IMR-90 (cell line): Measurements from ENCODE around the gene VPS54. TPM values are rescaled to one million over a fixed set of nuclear protein-coding genes. Genes with fewer than 3 reads are reported as not detected.

Experiments used
- ATAC-seq: fragments of 200-7000 bp; cut with Tn5 transposase; 2 replicates; pipeline ENCODE4 v1.9.1; 2020; ENCODE audit warnings: low read depth, mild to moderate bottlenecking, moderate library complexity
- BruUV-seq: library from RNA; stranded (reverse); fragments of 400-500 nt; replicated peaks from 2 replicates; lab custom pipeline; 2021; lab: Mats Ljungman, UMichigan
- CTCF ChIA-PET: fragments of 300-600 bp; formaldehyde crosslinking; extraction: SDS; loops from one replicate; lab custom pipeline; 2021; ENCODE audit warnings: antibody characterized with exemption; lab: Yijun Ruan, JAX
- POLR2A ChIA-PET: fragments of 300-600 bp; sonication (Branson Sonifier 250); formaldehyde crosslinking; loops from one replicate; lab custom pipeline; 2022; ENCODE audit warnings: antibody characterized with exemption; ENCODE audit not compliant: unreplicated experiment; lab: Charles Lee
- DNase-seq: peaks from one replicate; pipeline ENCODE4 v3.0.0; 2013
- H2AFZ ChIP-seq: replicated peaks from 2 replicates; pipeline ENCODE3; 2013; ENCODE audit warnings: low read length, mild to moderate bottlenecking; ENCODE audit not compliant: poor library complexity
- H2AK5ac ChIP-seq: 2 replicates; pipeline ENCODE4 v1.6.1; 2013; ENCODE audit warnings: low read depth, low read length, inconsistent platforms
- H2AK9ac ChIP-seq: replicated peaks from 2 replicates; pipeline ENCODE3; 2013; ENCODE audit warnings: mild to moderate bottlenecking, low read depth, low read length, moderate library complexity; ENCODE audit not compliant: poor library complexity
- H2BK120ac ChIP-seq: 2 replicates; pipeline ENCODE4 v1.6.1; 2013; ENCODE audit warnings: low read depth, low read length, inconsistent platforms
- H2BK15ac ChIP-seq: 3 replicates; pipeline ENCODE4 v1.6.1; 2013; ENCODE audit warnings: low read depth, low read length, inconsistent platforms
- H2BK20ac ChIP-seq: 2 replicates; pipeline ENCODE4 v1.6.1; 2013; ENCODE audit warnings: low read depth, mild to moderate bottlenecking, inconsistent platforms, low read length, moderate library complexity
- H2BK5ac ChIP-seq: 2 replicates; pipeline ENCODE4 v1.6.1; 2013; ENCODE audit warnings: mild to moderate bottlenecking, low read depth, low read length, inconsistent platforms; ENCODE audit not compliant: poor library complexity, severe bottlenecking
- H3K14ac ChIP-seq: replicated peaks from 2 replicates; pipeline ENCODE4 v1.6.1; 2013; ENCODE audit warnings: low read depth, low read length, inconsistent platforms
- H3K18ac ChIP-seq: 2 replicates; pipeline ENCODE4 v1.6.1; 2013; ENCODE audit warnings: low read depth, low read length, control low read depth
- H3K23ac ChIP-seq: 2 replicates; pipeline ENCODE4 v1.6.1; 2013; ENCODE audit warnings: low read depth, low read length, inconsistent platforms
- H3K27ac ChIP-seq: 2 replicates; pipeline ENCODE4 v1.5.1; 2013; ENCODE audit warnings: mild to moderate bottlenecking, control low read depth, low read length; ENCODE audit not compliant: insufficient read depth
- H3K27me3 ChIP-seq: 2 replicates; pipeline ENCODE4 v1.6.1; 2013; ENCODE audit warnings: low read length; ENCODE audit not compliant: control insufficient read depth, insufficient read depth
- H3K36me3 ChIP-seq: 2 replicates; pipeline ENCODE4 v1.6.1; 2013; ENCODE audit warnings: low read length, mixed read lengths; ENCODE audit not compliant: control insufficient read depth, insufficient read depth
- H3K4ac ChIP-seq: 2 replicates; pipeline ENCODE4 v1.6.1; 2013; ENCODE audit warnings: low read depth, low read length, inconsistent platforms
- H3K4me1 ChIP-seq: 2 replicates; pipeline ENCODE4 v1.6.1; 2013; ENCODE audit warnings: low read length, mixed read lengths; ENCODE audit not compliant: control insufficient read depth, insufficient read depth
- H3K4me2 ChIP-seq: 2 replicates; pipeline ENCODE4 v1.6.1; 2013; ENCODE audit warnings: low read depth, mild to moderate bottlenecking, control low read depth, low read length, moderate library complexity
- H3K4me3 ChIP-seq: 2 replicates; pipeline ENCODE4 v1.5.1; 2013; ENCODE audit warnings: low read depth, mild to moderate bottlenecking, control low read depth, low read length, moderate library complexity; ENCODE audit not compliant: insufficient read depth
- H3K56ac ChIP-seq: 2 replicates; pipeline ENCODE4 v1.6.1; 2013; ENCODE audit warnings: low read length, inconsistent platforms; ENCODE audit not compliant: insufficient read depth; ENCODE audit errors: extremely low read depth
- H3K79me1 ChIP-seq, 2 experiments: 2 replicates each; pipeline ENCODE4 v1.6.1; 2013; ENCODE audit warnings: low read length in 2 of 2, inconsistent platforms in 1 of 2, low read depth in 1 of 2
- H3K9ac ChIP-seq: 2 replicates; pipeline ENCODE4 v1.6.1; 2013; ENCODE audit warnings: low read depth, low read length, control low read depth
- H3K9me1 ChIP-seq: 2 replicates; pipeline ENCODE4 v1.6.1; 2013; ENCODE audit warnings: low read length, inconsistent platforms; ENCODE audit not compliant: insufficient read depth
- H3K9me3 ChIP-seq: 2 replicates; pipeline ENCODE4 v1.6.1; 2013; ENCODE audit warnings: low read length; ENCODE audit not compliant: control insufficient read depth, insufficient read depth
- H4K20me1 ChIP-seq: 2 replicates; pipeline ENCODE4 v1.6.1; 2013; ENCODE audit warnings: low read length, inconsistent platforms; ENCODE audit not compliant: insufficient read depth
- H4K5ac ChIP-seq: 2 replicates; pipeline ENCODE4 v1.6.1; 2013; ENCODE audit warnings: mild to moderate bottlenecking, low read depth, low read length, control low read depth
- H4K8ac ChIP-seq, 2 experiments: 2 replicates each; pipeline ENCODE4 v1.6.1; 2013; ENCODE audit warnings: low read depth in 2 of 2, low read length in 2 of 2, control low read depth in 1 of 2, inconsistent platforms in 1 of 2
- H4K91ac ChIP-seq: 2 replicates; pipeline ENCODE4 v1.6.1; 2013; ENCODE audit warnings: low read depth, low read length, inconsistent platforms; ENCODE audit not compliant: insufficient read depth
- BHLHE40 ChIP-seq: fragments of 150-350 bp; IDR thresholded peaks from 2 replicates; pipeline ENCODE4 v1.6.1; 2016; ENCODE audit warnings: mild to moderate bottlenecking, low read depth, low read length
- CEBPB ChIP-seq: IDR thresholded peaks from 2 replicates; pipeline ENCODE4 v1.6.1; 2012; ENCODE audit warnings: low read depth, low read length, improper control_type of control experiment
- CHD1 ChIP-seq: IDR thresholded peaks from 2 replicates; pipeline ENCODE4 v1.6.1; 2012; ENCODE audit warnings: low read depth, low read length, improper control_type of control experiment
- FOS ChIP-seq: fragments of 150-350 bp; IDR thresholded peaks from 2 replicates; pipeline ENCODE4 v1.6.1; 2016; ENCODE audit warnings: low read depth, low read length
- MAFK ChIP-seq: IDR thresholded peaks from 2 replicates; pipeline ENCODE4 v1.6.1; 2012; ENCODE audit warnings: low read depth, low read length, improper control_type of control experiment
- MAZ ChIP-seq: IDR thresholded peaks from 2 replicates; pipeline ENCODE4 v1.6.1; 2012; ENCODE audit warnings: low read depth, mild to moderate bottlenecking, low read length, improper control_type of control experiment, moderate library complexity, borderline replicate concordance
- MXI1 ChIP-seq: IDR thresholded peaks from 2 replicates; pipeline ENCODE4 v1.6.1; 2012; ENCODE audit warnings: low read depth, mild to moderate bottlenecking, low read length, moderate library complexity, borderline replicate concordance
- POLR2A ChIP-seq: IDR thresholded peaks from 2 replicates; pipeline ENCODE4 v1.6.1; 2012; ENCODE audit warnings: mild to moderate bottlenecking, low read depth, low read length
- RAD21 ChIP-seq: IDR thresholded peaks from 2 replicates; pipeline ENCODE4 v1.6.1; 2012; ENCODE audit warnings: low read length, improper control_type of control experiment
- RCOR1 ChIP-seq: IDR thresholded peaks from 2 replicates; pipeline ENCODE4 v1.6.1; 2012; ENCODE audit warnings: mild to moderate bottlenecking, low read length, improper control_type of control experiment; ENCODE audit not compliant: insufficient replicate concordance
- RFX5 ChIP-seq: IDR thresholded peaks from 2 replicates; pipeline ENCODE4 v1.8.0; 2012; ENCODE audit warnings: low read depth, mild to moderate bottlenecking, low read length, moderate library complexity
- WGBS, 2 experiments: methylation state at CpG; one replicate each; pipeline versions ENCODE4 v1.1.5 to v1.1.7; 2013; ENCODE audit warnings: missing lambda C conversion rate in 2 of 2; ENCODE audit not compliant: insufficient read length in 1 of 2; ENCODE audit errors: extremely low coverage in 2 of 2; 5-methylcytosine and 5-hydroxymethylcytosine counted together
- dilution Hi-C: fragments of 300-500 bp; cut with HindIII; formaldehyde crosslinking; loops from one replicate; pipeline ENCODE4 v1.14.3; 2018; ENCODE audit warnings: low sequenced_read_pairs; ENCODE audit not compliant: unreplicated experiment
- in situ Hi-C: fragments of 300-500 bp; cut with MboI; formaldehyde crosslinking; loops from 3 replicates; pipeline ENCODE4 v1.14.3; 2019; ENCODE audit warnings: low sequenced_read_pairs, inconsistent platforms, mixed read lengths
- intact Hi-C: fragments of 100-400 bp; cut with micrococcal nuclease; formaldehyde crosslinking; loops from 2 replicates; pipeline ENCODE4 v1.10.0; 2022
- polyA plus RNA-seq, 3 experiments: library from polyadenylated mRNA; depleted of rRNA; stranded (reverse); fragments of >200 nt; gene quantifications; 2 replicates each; pipeline ENCODE4 v1.2.3, GENCODE V29; 2012; ENCODE audit warnings: low replicate concordance in 1 of 3
- total RNA-seq: library from RNA; depleted of rRNA; stranded (reverse); fragments of >200 nt; gene quantifications from 2 replicates; pipeline ENCODE4 v1.2.3, GENCODE V29; 2012
- TF ChIP-seq, protein P1 (sequence below): conservative IDR thresholded peaks from 2 replicates; pipeline ENCODE4 v1.5.1; 2012; ENCODE audit warnings: mild to moderate bottlenecking, low read depth, low read length, improper control_type of control experiment
- TF ChIP-seq, protein P2 (sequence below): fragments of 150-350 bp; IDR thresholded peaks from 2 replicates; pipeline ENCODE4 v1.6.1; 2017; ENCODE audit warnings: mild to moderate bottlenecking, antibody characterized with exemption, low read length, low read depth
- TF ChIP-seq, protein P3 (sequence below): fragments of 150-350 bp; IDR thresholded peaks from 2 replicates; pipeline ENCODE4 v1.6.1; 2016; ENCODE audit warnings: low read depth, mild to moderate bottlenecking, low read length, moderate library complexity, borderline replicate concordance

Gene VPS54
- total and polyA plus RNA-seq, 2 of the 4 experiments (the other 2 are of a cell fraction), result 7.1 to 18.1 TPM

DNA sequence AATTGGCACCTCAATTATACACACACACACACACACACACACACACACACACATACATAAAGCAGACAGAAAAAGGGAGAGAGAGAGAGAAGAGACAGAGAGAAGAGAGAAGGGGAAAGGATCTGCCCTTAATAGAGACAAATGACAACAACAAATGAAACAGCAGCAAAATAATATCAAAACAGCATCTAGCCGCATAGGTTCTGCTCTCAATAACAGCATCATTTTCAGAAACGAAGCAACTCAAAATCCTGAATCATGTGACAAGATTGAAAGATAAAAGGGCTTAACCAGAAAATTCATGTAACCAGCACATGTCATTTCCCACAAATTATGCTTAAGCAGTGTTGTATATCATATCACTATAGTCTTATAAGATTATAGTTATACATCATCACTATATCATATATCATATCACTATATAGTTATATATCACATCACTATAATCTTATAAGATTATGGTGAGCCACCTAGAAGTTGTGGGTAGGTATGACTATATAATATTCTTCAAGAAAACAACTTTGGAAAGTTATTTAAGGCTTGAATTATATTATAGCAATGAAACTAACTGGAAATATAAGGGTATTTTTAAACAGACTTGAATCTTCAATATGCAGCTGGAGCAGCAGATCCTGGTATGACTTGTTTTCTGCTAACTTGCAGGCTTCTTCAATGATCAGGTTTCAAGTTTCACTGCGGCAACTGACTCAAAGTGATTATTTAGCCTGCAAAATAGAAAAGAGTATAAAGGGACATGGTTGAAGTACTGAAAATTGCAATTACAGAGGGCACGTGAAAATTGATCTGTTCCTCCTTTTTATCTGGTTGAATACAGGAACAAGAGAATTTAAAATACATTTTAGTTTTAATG is 16.1 kb upstream of the VPS54 start:
- Histone ChIP-seq H3K4ac (no peak overlapping the region), H4K91ac (no peak overlapping the region), H2AFZ (no peak overlapping the region), H3K9me3 (no peaks in the 10 kb centered on the region), H2BK15ac (no peak overlapping the region), H3K18ac (no peak overlapping the region), H2AK9ac (no peak overlapping the region), H3K9ac (no peak overlapping the region), H2AK5ac (no peak overlapping the region), H3K14ac (no peak overlapping the region), H2BK20ac (no peak overlapping the region), H3K4me1 (no peaks in the 10 kb centered on the region; the same call in 1 of the 2 replicates), H3K56ac (no peak overlapping the region), H2BK120ac (no peak overlapping the region), H3K79me1 (no peaks in the 10 kb centered on the region), H4K5ac (no peak overlapping the region), H4K20me1 (no peaks in the 10 kb centered on the region), H3K23ac (no peak overlapping the region), H2BK5ac (no peak overlapping the region), H3K36me3 (no peaks in the 10 kb centered on the region), H3K9me1 (no peaks in the 10 kb centered on the region; the same call in 1 of the 2 replicates), H3K27ac (no peak overlapping the region), H3K4me2 (peak overlapping the region; percentile 59; the same call in 1 of the 2 replicates), H3K27me3 (peaks cover 2% of the 10 kb centered on the region; the same call in 1 of the 2 replicates), H3K4me3 (no peak overlapping the region), H4K8ac (no peak overlapping the region)
- WGBS, 2 experiments, result no CpG with 5 or more reads among the region's 4 CpGs
- ChIA-PET CTCF (interaction anchor here (1.4 kb wide), 1 partner anchor 14 kb away, joined by 3 read pairs; no protein-coding TSS in a partner anchor), POLR2A (no interaction called here)
- dilution Hi-C loops (no loop called here), intact Hi-C loops (no loop called here), in situ Hi-C loops (loop anchor here (25.0 kb wide), 1 partner anchor 852 kb away; no protein-coding TSS in a partner anchor)
- no TSS peak for BruUV-seq
- DNase-seq (peak; percentile 72), ATAC-seq (peak; percentile 51; the same call in 1 of the 2 replicates)
- TF ChIP-seq RCOR1, result no peak
- no peak for TF ChIP-seq MAFK
- TF ChIP-seq, protein P1, sequence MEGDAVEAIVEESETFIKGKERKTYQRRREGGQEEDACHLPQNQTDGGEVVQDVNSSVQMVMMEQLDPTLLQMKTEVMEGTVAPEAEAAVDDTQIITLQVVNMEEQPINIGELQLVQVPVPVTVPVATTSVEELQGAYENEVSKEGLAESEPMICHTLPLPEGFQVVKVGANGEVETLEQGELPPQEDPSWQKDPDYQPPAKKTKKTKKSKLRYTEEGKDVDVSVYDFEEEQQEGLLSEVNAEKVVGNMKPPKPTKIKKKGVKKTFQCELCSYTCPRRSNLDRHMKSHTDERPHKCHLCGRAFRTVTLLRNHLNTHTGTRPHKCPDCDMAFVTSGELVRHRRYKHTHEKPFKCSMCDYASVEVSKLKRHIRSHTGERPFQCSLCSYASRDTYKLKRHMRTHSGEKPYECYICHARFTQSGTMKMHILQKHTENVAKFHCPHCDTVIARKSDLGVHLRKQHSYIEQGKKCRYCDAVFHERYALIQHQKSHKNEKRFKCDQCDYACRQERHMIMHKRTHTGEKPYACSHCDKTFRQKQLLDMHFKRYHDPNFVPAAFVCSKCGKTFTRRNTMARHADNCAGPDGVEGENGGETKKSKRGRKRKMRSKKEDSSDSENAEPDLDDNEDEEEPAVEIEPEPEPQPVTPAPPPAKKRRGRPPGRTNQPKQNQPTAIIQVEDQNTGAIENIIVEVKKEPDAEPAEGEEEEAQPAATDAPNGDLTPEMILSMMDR, result no peak
- no peak for TF ChIP-seq CEBPB
- TF ChIP-seq RFX5, result no peak
- no peak for TF ChIP-seq CHD1
- TF ChIP-seq MAZ, result no peak
- TF ChIP-seq POLR2A, result no peak
- TF ChIP-seq, protein P2, sequence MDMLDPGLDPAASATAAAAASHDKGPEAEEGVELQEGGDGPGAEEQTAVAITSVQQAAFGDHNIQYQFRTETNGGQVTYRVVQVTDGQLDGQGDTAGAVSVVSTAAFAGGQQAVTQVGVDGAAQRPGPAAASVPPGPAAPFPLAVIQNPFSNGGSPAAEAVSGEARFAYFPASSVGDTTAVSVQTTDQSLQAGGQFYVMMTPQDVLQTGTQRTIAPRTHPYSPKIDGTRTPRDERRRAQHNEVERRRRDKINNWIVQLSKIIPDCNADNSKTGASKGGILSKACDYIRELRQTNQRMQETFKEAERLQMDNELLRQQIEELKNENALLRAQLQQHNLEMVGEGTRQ, result no peak
- TF ChIP-seq BHLHE40, result no peak
- TF ChIP-seq, protein P3, sequence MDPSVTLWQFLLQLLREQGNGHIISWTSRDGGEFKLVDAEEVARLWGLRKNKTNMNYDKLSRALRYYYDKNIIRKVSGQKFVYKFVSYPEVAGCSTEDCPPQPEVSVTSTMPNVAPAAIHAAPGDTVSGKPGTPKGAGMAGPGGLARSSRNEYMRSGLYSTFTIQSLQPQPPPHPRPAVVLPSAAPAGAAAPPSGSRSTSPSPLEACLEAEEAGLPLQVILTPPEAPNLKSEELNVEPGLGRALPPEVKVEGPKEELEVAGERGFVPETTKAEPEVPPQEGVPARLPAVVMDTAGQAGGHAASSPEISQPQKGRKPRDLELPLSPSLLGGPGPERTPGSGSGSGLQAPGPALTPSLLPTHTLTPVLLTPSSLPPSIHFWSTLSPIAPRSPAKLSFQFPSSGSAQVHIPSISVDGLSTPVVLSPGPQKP, result no peak
- no peak for TF ChIP-seq FOS
- TF ChIP-seq MXI1, result no peak
- TF ChIP-seq RAD21, result no peak
